Muscle of leg (tissue), 11 donors: ENCODE data around the gene ELAVL4. TPM values are rescaled to one million over a fixed set of nuclear protein-coding genes. Genes with fewer than 3 reads are reported as not detected.

Experiments
- DNase-seq: peaks from one replicate; pipeline ENCODE4 v3.0.0; 2013
- H3K27ac ChIP-seq: one replicate; pipeline ENCODE4 v1.5.1; 2013; ENCODE audit warnings: mild to moderate bottlenecking, low read length, control low read depth
- H3K27me3 ChIP-seq: one replicate; pipeline ENCODE4 v1.6.1; 2013; ENCODE audit warnings: low read length; ENCODE audit not compliant: control insufficient read depth, insufficient read depth
- H3K36me3 ChIP-seq: one replicate; pipeline ENCODE4 v1.6.1; 2013; ENCODE audit warnings: low read length; ENCODE audit not compliant: control insufficient read depth, insufficient read depth
- H3K4me1 ChIP-seq: one replicate; pipeline ENCODE4 v1.6.1; 2013; ENCODE audit warnings: low read length; ENCODE audit not compliant: control insufficient read depth, insufficient read depth
- H3K4me3 ChIP-seq: one replicate; pipeline ENCODE4 v1.5.1; 2013; ENCODE audit warnings: low read length, control low read depth
- H3K9me3 ChIP-seq: replicated peaks from 2 replicates; pipeline ENCODE4 v1.6.1; 2013; ENCODE audit warnings: low read depth, low read length; ENCODE audit not compliant: control insufficient read depth
- WGBS: methylation state at CpG from one replicate; pipeline ENCODE4 v1.1.5; 2013; ENCODE audit warnings: missing lambda C conversion rate; ENCODE audit not compliant: insufficient coverage; 5-methylcytosine and 5-hydroxymethylcytosine counted together
- polyA plus RNA-seq, 8 donors: library from polyadenylated mRNA; unstranded; fragments of 120-200 nt; gene quantifications; one replicate each; pipeline versions ENCODE4 v1.2.1 to v1.2.3, GENCODE V29; 2013; ENCODE audit warnings: inconsistent platforms in 1 of 8, low replicate concordance in 1 of 8; ENCODE audit not compliant: insufficient read length in 8 of 8, insufficient read depth in 1 of 8
- total RNA-seq: library from RNA; stranded (reverse); fragments of 120-200 nt; gene quantifications from one replicate; pipeline ENCODE4 v1.2.4, GENCODE V29; 2013

ELAVL4 gene
- total and polyA plus RNA-seq, 9 donors, result 0.07 to 0.91 (median 0.19) TPM

DNA sequence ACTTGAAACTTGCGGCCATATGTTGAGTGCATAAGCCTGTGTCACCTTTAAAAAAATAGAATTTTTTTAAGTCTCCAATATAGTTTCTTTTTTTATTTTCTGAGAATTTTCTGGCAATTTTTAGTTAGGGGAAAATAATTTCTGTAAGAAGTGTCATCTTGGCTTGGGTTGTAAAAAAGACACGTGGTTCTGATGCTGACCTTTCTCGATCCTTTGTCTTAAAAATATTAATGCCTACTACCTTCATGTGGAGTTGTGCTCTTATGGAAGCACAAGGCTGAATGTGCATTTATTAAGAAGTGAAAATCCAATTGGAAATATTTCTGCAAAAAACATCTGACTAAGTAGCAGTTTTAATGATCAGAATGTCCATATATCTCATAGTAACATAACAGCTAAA is 3.5 kb downstream of the ELAVL4 start:
- WGBS, result no CpG with 5 or more reads among the region's 3 CpGs
- H3K27me3 ChIP-seq, result peaks cover 24% of the 10 kb centered on the region

DNA sequence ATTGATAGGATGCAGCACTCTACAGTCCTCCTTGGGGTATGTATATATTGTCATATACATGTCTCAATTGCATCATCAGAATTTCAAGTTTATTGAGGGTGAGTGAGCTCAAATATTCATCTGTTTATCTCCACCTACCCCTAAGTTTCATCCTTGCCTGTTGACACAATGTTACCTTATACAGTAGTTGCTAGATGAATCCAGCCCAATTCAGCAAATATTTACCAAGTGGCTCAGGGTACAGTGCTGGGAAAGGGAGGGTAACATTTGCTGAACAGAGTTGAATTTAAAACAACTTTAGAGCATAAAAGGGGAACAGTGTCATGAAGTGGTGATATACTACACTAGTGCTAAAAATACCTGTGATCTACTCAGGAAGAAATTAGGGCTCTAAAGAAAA is 14.4 kb downstream of the ELAVL4 start:
- no peak for DNase-seq
- Histone ChIP-seq H3K4me1 (no peaks in the 10 kb centered on the region), H3K4me3 (no peak overlapping the region), H3K27me3 (no peaks in the 10 kb centered on the region), H3K9me3 (no peaks in the 10 kb centered on the region), H3K36me3 (no peaks in the 10 kb centered on the region), H3K27ac (no peak overlapping the region)

More for the DNA sequence above, 3.5 kb downstream of the ELAVL4 start:
- Histone ChIP-seq H3K27ac (no peak overlapping the region), H3K4me3 (no peak overlapping the region), H3K9me3 (no peaks in the 10 kb centered on the region), H3K36me3 (no peaks in the 10 kb centered on the region), H3K4me1 (no peaks in the 10 kb centered on the region)
- DNase-seq, result no peak

DNA sequence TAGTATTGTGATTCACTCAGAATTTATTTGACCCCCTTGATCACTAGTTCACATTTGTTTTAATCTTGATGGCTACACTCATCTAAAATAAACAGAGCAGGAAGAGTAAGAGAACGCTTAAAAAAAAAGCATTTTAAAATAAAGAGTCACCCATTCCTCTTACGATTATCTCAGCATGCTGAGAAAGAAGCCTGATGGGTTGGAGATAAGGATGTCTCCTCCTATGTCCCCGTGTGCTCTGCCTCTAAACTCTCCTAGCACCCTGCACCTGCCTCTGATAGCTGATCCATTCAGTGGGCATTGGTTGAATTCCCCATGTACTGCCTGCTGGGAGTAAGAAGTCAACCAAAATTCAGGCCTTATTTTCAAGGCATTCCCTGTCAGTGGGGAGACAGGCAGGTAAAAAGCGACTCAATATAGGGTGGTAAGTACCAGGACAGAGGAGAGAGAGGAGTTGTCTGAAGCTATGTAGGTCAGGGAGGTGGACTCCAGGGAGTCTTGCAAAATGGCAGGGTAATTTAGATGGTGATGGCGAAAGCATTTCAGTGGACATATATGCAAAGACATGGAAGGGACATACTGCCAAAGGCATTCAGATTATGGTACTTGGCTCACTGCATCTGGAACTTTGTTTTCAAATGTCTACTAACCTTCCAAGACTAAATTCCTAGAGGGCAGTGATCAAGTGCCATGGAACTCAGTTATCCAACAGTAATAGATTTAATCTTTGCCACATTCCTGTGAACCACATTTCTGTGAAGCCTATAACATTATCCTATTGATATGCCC is 18.4 kb downstream of the ELAVL4 start:
- Histone ChIP-seq H3K36me3 (no peaks in the 10 kb centered on the region), H3K4me3 (no peak overlapping the region), H3K27me3 (no peaks in the 10 kb centered on the region), H3K27ac (no peak overlapping the region), H3K4me1 (no peaks in the 10 kb centered on the region), H3K9me3 (no peaks in the 10 kb centered on the region)
- DNase-seq, result no peak
- WGBS, result 66% methylated on average over 2 of the region's 5 CpGs

DNA sequence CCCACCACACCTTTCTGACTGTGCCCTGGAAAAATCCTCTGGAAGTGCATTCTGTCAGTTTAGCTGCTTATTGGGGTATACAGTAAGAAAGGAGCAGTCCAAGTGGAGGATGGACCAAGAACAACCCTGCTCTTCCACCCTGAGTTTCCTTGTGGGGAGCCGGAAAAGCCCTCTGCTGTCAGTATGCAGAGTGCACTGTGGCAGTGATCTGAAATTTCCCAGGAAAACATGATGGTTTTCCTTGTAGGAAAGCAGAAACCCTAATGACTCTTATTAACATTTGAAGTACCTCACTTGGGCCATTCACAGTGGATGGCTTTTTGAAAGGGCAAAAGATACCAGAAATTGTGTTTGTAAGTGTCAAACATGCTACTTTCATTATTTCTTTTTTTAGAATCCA is 20.5 kb downstream of the ELAVL4 start:
- H3K36me3 ChIP-seq, result no peaks in the 10 kb centered on the region
- H3K9me3 ChIP-seq, result no peaks in the 10 kb centered on the region
- H3K27ac ChIP-seq, result no peak overlapping the region
- no peak for DNase-seq
- no peaks in the 10 kb centered on the region for H3K27me3 ChIP-seq
- WGBS, result no CpG with 5 or more reads among the region's 1 CpG
- H3K4me3 ChIP-seq, result no peak overlapping the region
- no peaks in the 10 kb centered on the region for H3K4me1 ChIP-seq

DNA sequence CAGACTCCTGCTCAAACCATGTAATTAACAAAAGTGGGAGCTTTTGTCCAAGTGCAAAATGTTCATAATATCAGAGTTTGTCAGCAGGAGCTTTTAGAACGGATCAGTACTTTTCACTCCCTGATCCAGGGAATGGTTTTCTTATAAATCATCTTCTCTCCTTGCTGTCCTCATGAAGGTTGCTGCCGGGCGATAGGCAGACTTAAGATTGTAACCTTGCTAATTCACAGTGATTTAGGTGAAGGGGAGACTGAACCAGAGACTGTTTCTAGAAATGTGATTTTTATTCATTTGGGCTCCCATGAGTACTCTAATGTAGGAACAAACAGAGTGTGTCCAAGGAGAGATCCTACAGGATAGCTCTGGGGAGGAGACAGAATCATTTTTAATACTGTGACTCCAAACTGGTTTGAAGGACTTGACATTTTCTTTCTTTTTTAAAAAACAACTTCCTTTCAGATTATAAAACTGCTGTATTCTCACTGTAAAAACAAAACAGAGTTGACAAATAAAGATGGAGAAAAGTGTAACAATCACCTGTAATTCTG is 23.7 kb downstream of the ELAVL4 start:
- no peaks in the 10 kb centered on the region for H3K9me3 ChIP-seq
- H3K27me3 ChIP-seq, result no peaks in the 10 kb centered on the region
- H3K4me3 ChIP-seq, result no peak overlapping the region
- H3K4me1 ChIP-seq, result no peaks in the 10 kb centered on the region
- no peak for DNase-seq
- WGBS, result no CpG with 5 or more reads among the region's 3 CpGs
- no peak overlapping the region for H3K27ac ChIP-seq
- H3K36me3 ChIP-seq, result no peaks in the 10 kb centered on the region

DNA sequence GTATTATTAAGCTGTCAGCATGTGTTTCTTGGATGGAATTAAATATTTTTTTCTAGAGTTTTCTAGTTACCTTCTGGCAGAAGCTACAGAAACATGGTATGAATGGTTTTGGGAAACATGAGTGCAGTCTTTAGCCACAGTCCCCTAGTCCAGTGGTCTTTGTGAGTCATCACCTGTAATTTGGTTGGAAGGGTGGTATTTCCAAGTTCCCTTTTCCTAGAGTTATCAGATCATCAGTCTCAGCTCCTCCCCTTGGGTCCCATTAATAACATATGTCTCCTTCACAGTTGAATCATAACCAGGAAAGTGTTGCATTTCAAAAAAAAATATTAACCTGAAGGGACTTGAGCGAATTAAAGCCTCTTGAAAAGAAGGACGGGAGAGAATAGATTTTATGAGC is 27.0 kb downstream of the ELAVL4 start:
- Histone ChIP-seq H3K36me3 (no peaks in the 10 kb centered on the region), H3K27me3 (no peaks in the 10 kb centered on the region), H3K27ac (no peak overlapping the region), H3K4me3 (no peak overlapping the region), H3K4me1 (no peaks in the 10 kb centered on the region), H3K9me3 (no peaks in the 10 kb centered on the region)
- WGBS, result 20% methylated on average over 2 of the region's 2 CpGs
- DNase-seq, result no peak

DNA sequence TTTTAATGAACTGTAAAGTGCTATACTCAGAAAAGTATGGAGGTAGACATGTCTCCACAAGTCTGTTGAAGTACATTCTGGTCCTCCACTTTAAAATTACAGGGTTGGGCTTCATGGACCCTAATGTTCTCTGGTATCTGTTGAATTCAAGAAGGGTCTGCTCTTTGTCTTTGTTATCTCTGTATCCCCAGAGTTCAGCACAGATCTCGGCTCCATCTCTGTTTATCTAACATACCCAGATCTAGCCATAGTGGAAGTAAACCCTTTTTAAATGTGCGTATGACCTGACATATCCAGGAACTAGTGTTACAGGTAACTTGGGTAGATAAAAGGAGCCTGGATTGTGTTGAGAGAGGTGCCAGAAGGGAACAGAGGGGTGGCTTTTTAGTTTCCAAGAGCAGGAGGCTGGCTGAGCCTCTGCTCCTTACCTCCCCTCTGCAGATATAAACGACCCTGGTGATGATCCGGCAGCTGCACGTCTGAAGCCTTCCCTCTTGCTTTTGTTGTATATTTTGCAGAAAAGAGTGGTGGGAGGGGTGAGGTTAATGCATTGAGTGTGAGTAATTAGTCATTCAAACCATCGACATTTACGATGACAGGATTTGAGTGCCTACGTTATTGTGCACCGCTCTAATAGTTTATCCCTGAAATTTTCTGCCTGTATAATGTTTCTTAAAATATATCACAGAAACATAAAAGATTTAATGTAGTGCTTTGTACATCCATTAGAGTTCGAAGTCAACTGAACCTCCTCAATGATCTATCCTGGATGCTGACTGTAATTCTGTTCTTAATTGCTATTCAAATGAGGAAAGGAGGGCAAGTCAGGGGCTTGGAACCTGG is 30.8 kb downstream of the ELAVL4 start:
- H3K36me3 ChIP-seq, result no peaks in the 10 kb centered on the region
- H3K9me3 ChIP-seq, result no peaks in the 10 kb centered on the region
- H3K27ac ChIP-seq, result no peak overlapping the region
- H3K4me1 ChIP-seq, result no peaks in the 10 kb centered on the region
- H3K4me3 ChIP-seq, result no peak overlapping the region
- no peaks in the 10 kb centered on the region for H3K27me3 ChIP-seq
- DNase-seq, result no peak
- WGBS, result no CpG with 5 or more reads among the region's 10 CpGs

DNA sequence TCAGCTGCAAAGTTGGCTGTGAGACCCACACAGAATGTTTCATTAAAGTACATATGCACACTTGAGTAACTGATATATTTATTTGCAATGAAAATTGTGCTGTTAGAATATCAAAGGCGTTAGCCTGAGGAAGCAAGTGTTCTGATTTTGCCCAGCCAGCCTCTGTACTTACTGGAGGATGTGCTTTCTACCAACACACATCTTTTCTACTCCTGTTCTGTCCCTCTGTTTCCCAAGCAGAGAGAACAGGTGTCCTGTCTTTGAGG is 31.4 kb downstream of the ELAVL4 start:
- no CpG with 5 or more reads among the region's 1 CpG for WGBS
- DNase-seq, result no peak
- H3K9me3 ChIP-seq, result no peaks in the 10 kb centered on the region
- no peaks in the 10 kb centered on the region for H3K27me3 ChIP-seq
- H3K4me3 ChIP-seq, result no peak overlapping the region
- no peak overlapping the region for H3K27ac ChIP-seq
- H3K4me1 ChIP-seq, result no peaks in the 10 kb centered on the region
- H3K36me3 ChIP-seq, result no peaks in the 10 kb centered on the region

DNA sequence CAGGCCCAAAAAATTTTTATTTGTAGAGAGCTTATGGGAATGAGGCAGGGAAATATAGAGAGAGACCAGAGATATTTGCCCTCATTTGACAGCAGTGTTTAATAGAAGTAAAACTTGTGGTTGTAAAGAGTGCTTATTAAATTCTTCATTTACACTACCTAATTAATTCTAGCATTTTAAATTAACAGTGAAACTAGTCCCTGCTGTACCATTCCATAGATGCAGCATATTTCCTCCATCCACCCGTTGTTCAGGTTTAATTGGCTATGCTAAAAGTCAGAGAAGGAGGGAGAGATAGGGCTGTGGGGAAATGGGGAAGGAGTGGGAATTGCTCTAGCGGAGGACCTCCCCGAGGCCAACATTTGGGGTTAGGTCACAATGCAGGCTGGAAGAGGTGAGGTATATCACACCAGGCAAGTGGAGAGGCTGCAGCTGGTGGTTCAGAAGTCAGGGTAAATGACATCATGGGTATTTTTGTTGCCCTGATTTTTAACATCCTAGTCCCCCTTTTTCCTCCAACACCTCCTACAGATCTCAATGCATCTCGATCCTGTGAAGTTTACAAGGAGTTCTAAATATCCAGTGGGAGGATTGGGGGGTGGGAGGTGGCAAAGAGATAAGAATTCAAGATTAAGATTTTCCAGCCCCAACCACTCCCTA is 38.6 kb downstream of the ELAVL4 start:
- H3K4me1 ChIP-seq, result no peaks in the 10 kb centered on the region
- 85% methylated on average over 2 of the region's 4 CpGs for WGBS
- H3K4me3 ChIP-seq, result no peak overlapping the region
- H3K27me3 ChIP-seq, result no peaks in the 10 kb centered on the region
- H3K9me3 ChIP-seq, result no peaks in the 10 kb centered on the region
- DNase-seq, result no peak
- H3K27ac ChIP-seq, result no peak overlapping the region
- no peaks in the 10 kb centered on the region for H3K36me3 ChIP-seq
